Thyroid gland (tissue), 4 donors: ENCODE data around the gene PDP2.

Source experiments
- POLR2A ChIP-seq, 2 donors: fragments of 450-650 bp; IDR thresholded peaks; one replicate each; pipeline ENCODE4 v1.6.1; 2017; ENCODE audit warnings: antibody characterized with exemption in 2 of 2, mild to moderate bottlenecking in 2 of 2, moderate library complexity in 1 of 2
- TF ChIP-seq, protein P1 (sequence below), 6 experiments: fragments of 200-600 bp in 3 of 6; fragments of 450-650 bp in 3 of 6; sonication (generic) in 3 of 6; IDR thresholded peaks; one replicate each; pipeline ENCODE4 v1.5.1; 2016 to 2019; ENCODE audit warnings: antibody characterized with exemption in 6 of 6, mild to moderate bottlenecking in 2 of 6, inconsistent platforms in 1 of 6, moderate library complexity in 1 of 6

DNA sequence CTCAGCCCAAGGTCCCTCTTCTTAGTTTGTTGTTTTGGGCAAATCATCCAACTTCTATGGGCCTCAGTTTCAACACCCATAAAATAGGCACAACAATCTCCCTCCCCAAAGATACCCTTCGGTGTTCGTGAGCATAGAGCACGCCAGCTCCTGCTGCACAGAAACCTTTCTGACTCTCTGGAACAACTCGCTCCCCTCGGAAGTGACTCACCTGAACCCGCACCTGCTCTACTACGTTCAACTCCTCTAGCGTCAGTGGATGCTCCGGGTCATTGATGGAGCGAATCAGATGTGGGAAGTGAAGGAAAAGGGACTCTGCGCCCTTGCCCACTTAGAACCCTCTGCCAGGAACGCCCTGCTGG lies 53.4 kb downstream of the PDP2 start:
- TF ChIP-seq, protein P1, sequence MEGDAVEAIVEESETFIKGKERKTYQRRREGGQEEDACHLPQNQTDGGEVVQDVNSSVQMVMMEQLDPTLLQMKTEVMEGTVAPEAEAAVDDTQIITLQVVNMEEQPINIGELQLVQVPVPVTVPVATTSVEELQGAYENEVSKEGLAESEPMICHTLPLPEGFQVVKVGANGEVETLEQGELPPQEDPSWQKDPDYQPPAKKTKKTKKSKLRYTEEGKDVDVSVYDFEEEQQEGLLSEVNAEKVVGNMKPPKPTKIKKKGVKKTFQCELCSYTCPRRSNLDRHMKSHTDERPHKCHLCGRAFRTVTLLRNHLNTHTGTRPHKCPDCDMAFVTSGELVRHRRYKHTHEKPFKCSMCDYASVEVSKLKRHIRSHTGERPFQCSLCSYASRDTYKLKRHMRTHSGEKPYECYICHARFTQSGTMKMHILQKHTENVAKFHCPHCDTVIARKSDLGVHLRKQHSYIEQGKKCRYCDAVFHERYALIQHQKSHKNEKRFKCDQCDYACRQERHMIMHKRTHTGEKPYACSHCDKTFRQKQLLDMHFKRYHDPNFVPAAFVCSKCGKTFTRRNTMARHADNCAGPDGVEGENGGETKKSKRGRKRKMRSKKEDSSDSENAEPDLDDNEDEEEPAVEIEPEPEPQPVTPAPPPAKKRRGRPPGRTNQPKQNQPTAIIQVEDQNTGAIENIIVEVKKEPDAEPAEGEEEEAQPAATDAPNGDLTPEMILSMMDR (IDR thresholded peaks at IDR 0.05) = no peak
- no peak for TF ChIP-seq POLR2A (IDR thresholded peaks at IDR 0.05)
